ENCODE results near the gene SNRPN. TPM values are rescaled to one million over a fixed set of nuclear protein-coding genes. Genes with fewer than 3 reads are reported as not detected.

The SNRPN gene
- total RNA-seq, 4 donors from 2014 or later: 413 to 706 (median 631) TPM

DNA sequence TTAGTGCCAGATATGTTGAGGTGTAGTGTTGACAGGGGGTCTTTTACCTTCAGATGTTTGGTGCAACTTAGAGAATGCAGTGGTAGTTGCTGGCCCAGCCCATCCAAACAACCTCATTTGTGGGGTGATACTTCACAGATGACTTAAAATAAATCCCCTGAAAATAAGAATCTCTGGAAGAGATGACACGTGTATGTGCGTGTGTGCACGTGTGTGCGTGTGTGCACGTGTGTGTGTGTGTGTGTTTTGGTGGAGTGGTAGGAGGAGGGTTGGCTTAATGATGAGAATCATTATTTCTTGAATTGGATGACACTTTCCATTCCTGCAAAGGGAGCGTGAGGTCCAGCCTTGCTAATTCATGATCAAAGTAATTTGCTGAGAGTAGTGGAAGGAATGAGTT lies 31.9 kb downstream of the SNRPN start:
- H3K27me3 ChIP-seq: no peaks in the 10 kb centered on the region
- 74 to 76% methylated on average over 6 of the region's 6 CpGs for WGBS, 2 donors
- H3K4me3 ChIP-seq (replicated peaks in 1 of 3): no peak overlapping the region
- TF ChIP-seq POLR2A (IDR thresholded peaks at IDR 0.05): no peak
- TF ChIP-seq, protein P1, sequence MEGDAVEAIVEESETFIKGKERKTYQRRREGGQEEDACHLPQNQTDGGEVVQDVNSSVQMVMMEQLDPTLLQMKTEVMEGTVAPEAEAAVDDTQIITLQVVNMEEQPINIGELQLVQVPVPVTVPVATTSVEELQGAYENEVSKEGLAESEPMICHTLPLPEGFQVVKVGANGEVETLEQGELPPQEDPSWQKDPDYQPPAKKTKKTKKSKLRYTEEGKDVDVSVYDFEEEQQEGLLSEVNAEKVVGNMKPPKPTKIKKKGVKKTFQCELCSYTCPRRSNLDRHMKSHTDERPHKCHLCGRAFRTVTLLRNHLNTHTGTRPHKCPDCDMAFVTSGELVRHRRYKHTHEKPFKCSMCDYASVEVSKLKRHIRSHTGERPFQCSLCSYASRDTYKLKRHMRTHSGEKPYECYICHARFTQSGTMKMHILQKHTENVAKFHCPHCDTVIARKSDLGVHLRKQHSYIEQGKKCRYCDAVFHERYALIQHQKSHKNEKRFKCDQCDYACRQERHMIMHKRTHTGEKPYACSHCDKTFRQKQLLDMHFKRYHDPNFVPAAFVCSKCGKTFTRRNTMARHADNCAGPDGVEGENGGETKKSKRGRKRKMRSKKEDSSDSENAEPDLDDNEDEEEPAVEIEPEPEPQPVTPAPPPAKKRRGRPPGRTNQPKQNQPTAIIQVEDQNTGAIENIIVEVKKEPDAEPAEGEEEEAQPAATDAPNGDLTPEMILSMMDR (IDR thresholded peaks at IDR 0.05): no peak
- H3K27ac ChIP-seq: no peak overlapping the region
- no peaks in the 10 kb centered on the region for H3K4me1 ChIP-seq
- peaks cover 21 to 37% of the 10 kb centered on the region in 2 donors for H3K36me3 ChIP-seq
- DNase-seq: no peak
- intact Hi-C loops (cut with DNase I): no loop called here
- H3K9me3 ChIP-seq: no peaks in the 10 kb centered on the region

DNA sequence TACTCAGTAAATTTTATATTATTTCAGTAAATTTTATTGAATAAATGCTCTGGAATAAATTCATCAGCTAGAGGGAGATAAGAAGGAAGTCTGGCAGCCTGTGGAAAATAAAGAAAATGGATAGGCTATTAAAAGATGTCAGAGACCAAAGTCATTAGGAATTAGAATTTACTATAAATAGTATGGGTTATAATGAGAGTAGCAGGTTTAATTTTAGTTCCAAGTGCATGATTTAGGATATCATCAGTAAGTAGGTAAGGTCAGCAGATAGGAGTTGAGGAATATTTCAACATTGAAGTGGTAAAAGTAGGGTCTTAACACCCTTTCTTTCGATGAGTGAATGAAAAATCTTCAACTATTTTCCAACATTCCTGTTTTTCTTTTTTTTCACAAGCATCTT lies 64.6 kb downstream of the SNRPN start:
- Histone ChIP-seq H3K36me3 (peaks cover 5 to 7% of the 10 kb centered on the region in 2 donors), H3K9me3 (no peaks in the 10 kb centered on the region), H3K4me1 (no peaks in the 10 kb centered on the region), H3K27me3 (no peaks in the 10 kb centered on the region), H3K4me3 (replicated peaks in 1 of 3) (no peak overlapping the region), H3K27ac (no peak overlapping the region)
- DNase-seq: no peak
- TF ChIP-seq POLR2A (IDR thresholded peaks at IDR 0.05): no peak
- TF ChIP-seq, protein P1 (IDR thresholded peaks at IDR 0.05): no peak
- intact Hi-C loops (cut with DNase I): no loop called here
- WGBS, 2 donors: 65 to 72% methylated on average over 1 of the region's 1 CpG

DNA sequence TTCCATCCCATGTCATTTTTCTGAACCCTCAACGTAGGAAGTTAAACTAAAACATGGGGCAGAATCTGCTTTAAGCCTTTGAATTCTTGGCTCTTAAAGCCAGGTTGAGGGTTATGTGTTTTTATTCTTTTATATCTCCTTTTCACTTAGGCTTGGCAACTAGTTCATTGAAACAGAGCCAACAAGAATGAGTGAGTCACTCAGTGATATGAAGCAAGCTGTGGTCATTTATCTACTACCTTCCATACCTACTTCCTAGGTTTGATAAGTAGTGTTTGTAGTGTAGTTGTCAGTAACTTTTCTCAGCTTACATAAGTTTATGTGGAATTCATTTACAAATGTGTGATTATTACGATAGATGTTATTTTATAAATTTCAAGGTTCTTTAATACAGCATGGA lies 67.4 kb downstream of the SNRPN start:
- 86 to 89% methylated on average over 2 of the region's 2 CpGs for WGBS, 2 donors
- no peaks in the 10 kb centered on the region for H3K4me1 ChIP-seq

More for the DNA sequence above, 67.4 kb downstream of the SNRPN start:
- TF ChIP-seq, protein P1 (IDR thresholded peaks at IDR 0.05): no peak
- TF ChIP-seq POLR2A (IDR thresholded peaks at IDR 0.05): no peak
- H3K9me3 ChIP-seq: no peaks in the 10 kb centered on the region
- H3K4me3 ChIP-seq (replicated peaks in 1 of 3): no peak overlapping the region
- H3K36me3 ChIP-seq: peaks cover 5 to 12% of the 10 kb centered on the region in 2 donors
- H3K27ac ChIP-seq: no peak overlapping the region
- DNase-seq: no peak
- intact Hi-C loops (cut with DNase I): no loop called here
- no peaks in the 10 kb centered on the region for H3K27me3 ChIP-seq

Small RNA genes within 50 kb of the gene (small RNA-seq; reads per million reads assigned to genes)
- gene AC090602.1 (not detected), gene AC124312.4 (not detected), gene AC124312.5 (not detected)

Other genes starting within 250 kb of the SNRPN start
- 10 to 100 TPM; 42.9 to 65.2 (median 54.1) TPM for gene SNURF, start within 50 bp of the SNRPN start, total RNA-seq